ENCODE data around the gene OLFML2B. TPM values are rescaled to one million over a fixed set of nuclear protein-coding genes. Genes with fewer than 3 reads are reported as not detected.

The OLFML2B gene
- polyA plus RNA-seq, 2 of the 4 experiments (the other 2 are of a cell fraction), result 0.10 to 0.79 TPM

DNA sequence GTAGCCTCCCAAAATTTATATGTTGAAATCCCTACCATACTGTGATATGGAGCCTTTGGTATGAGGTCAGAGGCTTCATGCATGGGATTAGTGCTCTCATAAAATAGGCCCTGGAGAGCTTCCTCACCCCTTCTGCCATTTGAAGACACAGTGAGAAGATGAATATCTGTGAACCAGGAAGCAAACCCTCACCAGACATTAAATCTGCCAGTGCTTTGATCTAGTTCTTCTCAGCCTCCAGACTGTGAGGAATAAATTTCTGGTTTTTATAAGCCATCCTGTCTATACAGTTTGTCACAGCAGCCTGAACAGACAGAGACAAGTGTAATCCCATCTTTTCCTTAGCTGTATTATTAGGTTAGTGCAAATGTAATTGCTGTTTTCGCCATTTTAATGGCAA, 88.4 kb downstream of the OLFML2B start (continued):
- TF ChIP-seq MYC (IDR thresholded peaks at IDR 0.05; ENCODE audit: borderline replicate concordance, low read length) (no peak), JUN (IDR thresholded peaks at IDR 0.05) (no peak), SMC3 (IDR thresholded peaks at IDR 0.05) (no peak), BHLHE40 (IDR thresholded peaks at IDR 0.05; ENCODE audit: low read depth, low read length) (no peak), RARB (CRISPR knock-in tag; IDR thresholded peaks at IDR 0.05) (no peak), GATA3 (IDR thresholded peaks at IDR 0.05; ENCODE audit: borderline replicate concordance) (no peak), POLR2AphosphoS2 (conservative IDR thresholded peaks at IDR 0.05; ENCODE audit: low read length) (no peak), FOSL2 (IDR thresholded peaks at IDR 0.05) (no peak), FOSL2 (CRISPR knock-in tag; IDR thresholded peaks at IDR 0.05) (no peak)
- TF ChIP-seq, protein P1, sequence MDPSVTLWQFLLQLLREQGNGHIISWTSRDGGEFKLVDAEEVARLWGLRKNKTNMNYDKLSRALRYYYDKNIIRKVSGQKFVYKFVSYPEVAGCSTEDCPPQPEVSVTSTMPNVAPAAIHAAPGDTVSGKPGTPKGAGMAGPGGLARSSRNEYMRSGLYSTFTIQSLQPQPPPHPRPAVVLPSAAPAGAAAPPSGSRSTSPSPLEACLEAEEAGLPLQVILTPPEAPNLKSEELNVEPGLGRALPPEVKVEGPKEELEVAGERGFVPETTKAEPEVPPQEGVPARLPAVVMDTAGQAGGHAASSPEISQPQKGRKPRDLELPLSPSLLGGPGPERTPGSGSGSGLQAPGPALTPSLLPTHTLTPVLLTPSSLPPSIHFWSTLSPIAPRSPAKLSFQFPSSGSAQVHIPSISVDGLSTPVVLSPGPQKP (IDR thresholded peaks at IDR 0.05; ENCODE audit: low read depth, low read length), result no peak

DNA sequence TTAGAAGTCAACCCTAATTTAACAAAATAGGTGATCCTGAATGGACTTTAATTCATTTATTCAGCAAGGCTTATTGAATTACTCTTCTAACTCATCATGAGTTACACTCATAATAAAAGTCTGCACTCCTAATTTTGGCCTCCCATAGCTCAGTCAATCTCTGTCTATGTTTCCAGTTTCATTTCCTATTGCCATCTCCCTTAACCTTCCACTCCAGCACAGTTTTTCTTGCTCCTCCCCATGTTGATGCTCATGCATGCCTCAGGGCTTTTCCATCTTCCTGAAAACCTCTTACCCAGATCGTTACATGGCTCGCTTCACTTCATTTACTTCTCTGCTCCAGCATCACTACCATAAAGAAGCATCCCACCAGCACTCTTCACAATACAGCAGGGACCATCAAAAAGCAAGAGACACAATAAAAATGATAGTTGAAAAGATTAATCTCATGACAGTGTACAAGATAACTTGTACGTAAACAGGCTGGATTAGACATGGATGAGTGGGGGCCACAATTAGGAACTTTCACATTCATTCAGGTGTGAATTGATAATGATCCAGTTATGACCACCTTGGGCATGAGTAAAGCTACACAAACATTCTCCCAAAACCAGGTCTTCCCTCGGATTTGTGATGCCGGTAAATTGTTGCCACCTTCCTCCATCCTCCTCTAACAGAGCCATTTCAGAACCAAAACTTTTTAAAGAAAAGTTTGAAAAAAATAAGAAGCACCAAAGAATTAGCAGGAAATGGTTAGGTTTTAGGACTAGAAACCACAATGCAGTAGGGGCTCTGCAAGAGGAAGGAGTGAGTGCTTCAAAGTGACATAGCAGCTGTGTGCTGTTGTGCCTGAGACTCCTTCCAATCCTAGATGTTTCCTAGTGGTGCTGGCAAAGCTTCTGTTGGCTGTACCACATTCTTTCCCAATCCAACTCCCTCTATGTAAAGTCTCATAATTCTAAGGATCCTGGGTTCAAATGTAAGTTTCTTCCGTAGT, 89.8 kb downstream of the OLFML2B start:
- no peak for TF ChIP-seq TP53 (CRISPR knock-in tag; IDR thresholded peaks at IDR 0.05)
- TF ChIP-seq HOXB5 (CRISPR knock-in tag; IDR thresholded peaks at IDR 0.05), result no peak
- no peak for TF ChIP-seq EHMT2 (IDR thresholded peaks at IDR 0.05; ENCODE audit: low read depth)
- TF ChIP-seq NFE2L2 (conservative IDR thresholded peaks at IDR 0.05; ENCODE audit: low read length), result no peak
- TF ChIP-seq ESRRA (IDR thresholded peaks at IDR 0.05; ENCODE audit: borderline replicate concordance, low read length), result no peak
- TF ChIP-seq, protein P2, sequence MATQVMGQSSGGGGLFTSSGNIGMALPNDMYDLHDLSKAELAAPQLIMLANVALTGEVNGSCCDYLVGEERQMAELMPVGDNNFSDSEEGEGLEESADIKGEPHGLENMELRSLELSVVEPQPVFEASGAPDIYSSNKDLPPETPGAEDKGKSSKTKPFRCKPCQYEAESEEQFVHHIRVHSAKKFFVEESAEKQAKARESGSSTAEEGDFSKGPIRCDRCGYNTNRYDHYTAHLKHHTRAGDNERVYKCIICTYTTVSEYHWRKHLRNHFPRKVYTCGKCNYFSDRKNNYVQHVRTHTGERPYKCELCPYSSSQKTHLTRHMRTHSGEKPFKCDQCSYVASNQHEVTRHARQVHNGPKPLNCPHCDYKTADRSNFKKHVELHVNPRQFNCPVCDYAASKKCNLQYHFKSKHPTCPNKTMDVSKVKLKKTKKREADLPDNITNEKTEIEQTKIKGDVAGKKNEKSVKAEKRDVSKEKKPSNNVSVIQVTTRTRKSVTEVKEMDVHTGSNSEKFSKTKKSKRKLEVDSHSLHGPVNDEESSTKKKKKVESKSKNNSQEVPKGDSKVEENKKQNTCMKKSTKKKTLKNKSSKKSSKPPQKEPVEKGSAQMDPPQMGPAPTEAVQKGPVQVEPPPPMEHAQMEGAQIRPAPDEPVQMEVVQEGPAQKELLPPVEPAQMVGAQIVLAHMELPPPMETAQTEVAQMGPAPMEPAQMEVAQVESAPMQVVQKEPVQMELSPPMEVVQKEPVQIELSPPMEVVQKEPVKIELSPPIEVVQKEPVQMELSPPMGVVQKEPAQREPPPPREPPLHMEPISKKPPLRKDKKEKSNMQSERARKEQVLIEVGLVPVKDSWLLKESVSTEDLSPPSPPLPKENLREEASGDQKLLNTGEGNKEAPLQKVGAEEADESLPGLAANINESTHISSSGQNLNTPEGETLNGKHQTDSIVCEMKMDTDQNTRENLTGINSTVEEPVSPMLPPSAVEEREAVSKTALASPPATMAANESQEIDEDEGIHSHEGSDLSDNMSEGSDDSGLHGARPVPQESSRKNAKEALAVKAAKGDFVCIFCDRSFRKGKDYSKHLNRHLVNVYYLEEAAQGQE (IDR thresholded peaks at IDR 0.05), result no peak
- TF ChIP-seq NPAS2 (CRISPR knock-in tag; IDR thresholded peaks at IDR 0.05; ENCODE audit: borderline replicate concordance), result no peak
- TF ChIP-seq, protein P3, sequence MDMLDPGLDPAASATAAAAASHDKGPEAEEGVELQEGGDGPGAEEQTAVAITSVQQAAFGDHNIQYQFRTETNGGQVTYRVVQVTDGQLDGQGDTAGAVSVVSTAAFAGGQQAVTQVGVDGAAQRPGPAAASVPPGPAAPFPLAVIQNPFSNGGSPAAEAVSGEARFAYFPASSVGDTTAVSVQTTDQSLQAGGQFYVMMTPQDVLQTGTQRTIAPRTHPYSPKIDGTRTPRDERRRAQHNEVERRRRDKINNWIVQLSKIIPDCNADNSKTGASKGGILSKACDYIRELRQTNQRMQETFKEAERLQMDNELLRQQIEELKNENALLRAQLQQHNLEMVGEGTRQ (IDR thresholded peaks at IDR 0.05), result no peak
- TF ChIP-seq RAD21 (conservative IDR thresholded peaks at IDR 0.05 in 1 of 2, IDR thresholded peaks at IDR 0.05 in 1 of 2), result no peak
- TF ChIP-seq, protein P4, sequence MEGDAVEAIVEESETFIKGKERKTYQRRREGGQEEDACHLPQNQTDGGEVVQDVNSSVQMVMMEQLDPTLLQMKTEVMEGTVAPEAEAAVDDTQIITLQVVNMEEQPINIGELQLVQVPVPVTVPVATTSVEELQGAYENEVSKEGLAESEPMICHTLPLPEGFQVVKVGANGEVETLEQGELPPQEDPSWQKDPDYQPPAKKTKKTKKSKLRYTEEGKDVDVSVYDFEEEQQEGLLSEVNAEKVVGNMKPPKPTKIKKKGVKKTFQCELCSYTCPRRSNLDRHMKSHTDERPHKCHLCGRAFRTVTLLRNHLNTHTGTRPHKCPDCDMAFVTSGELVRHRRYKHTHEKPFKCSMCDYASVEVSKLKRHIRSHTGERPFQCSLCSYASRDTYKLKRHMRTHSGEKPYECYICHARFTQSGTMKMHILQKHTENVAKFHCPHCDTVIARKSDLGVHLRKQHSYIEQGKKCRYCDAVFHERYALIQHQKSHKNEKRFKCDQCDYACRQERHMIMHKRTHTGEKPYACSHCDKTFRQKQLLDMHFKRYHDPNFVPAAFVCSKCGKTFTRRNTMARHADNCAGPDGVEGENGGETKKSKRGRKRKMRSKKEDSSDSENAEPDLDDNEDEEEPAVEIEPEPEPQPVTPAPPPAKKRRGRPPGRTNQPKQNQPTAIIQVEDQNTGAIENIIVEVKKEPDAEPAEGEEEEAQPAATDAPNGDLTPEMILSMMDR (IDR thresholded peaks at IDR 0.05), result no peak
- TF ChIP-seq JUNB (IDR thresholded peaks at IDR 0.05), result no peak
- no peak for TF ChIP-seq KDM5A (IDR thresholded peaks at IDR 0.05)
- TF ChIP-seq CEBPB (IDR thresholded peaks at IDR 0.05), result no peak
- no peak for TF ChIP-seq RFX5 (IDR thresholded peaks at IDR 0.05)
- no peak for TF ChIP-seq EHF (CRISPR knock-in tag; IDR thresholded peaks at IDR 0.05)
- TF ChIP-seq, protein P1 (IDR thresholded peaks at IDR 0.05; ENCODE audit: low read depth, low read length), result no peak
- TF ChIP-seq NR3C1 (IDR thresholded peaks at IDR 0.05), result no peak
- FAIRE-seq, result no peak
- H3K4me2 ChIP-seq, result no peak overlapping the region
- WGBS (ENCODE audit: missing lambda C conversion rate), result 88% methylated on average over 6 of the region's 6 CpGs
- no peak for DNase-seq (ENCODE audit: low read depth in 1 of 2, low spot score in 1 of 2)
- POLR2A ChIA-PET, result no interaction called here
- H3K4me1 ChIP-seq, result no peaks in the 10 kb centered on the region
- ATAC-seq, result no peak
- no peak overlapping the region for H3K4me3 ChIP-seq
- H3K9me3 ChIP-seq, result no peaks in the 10 kb centered on the region
- H3K27ac ChIP-seq, result no peak overlapping the region
- CTCF ChIA-PET, result interaction anchor here (1.2 to 1.3 kb wide), 2 partner anchors 10 to 140 kb away, joined by 3 to 4 read pairs; no protein-coding TSS in a partner anchor
